Activated gamma-delta T cell treated with anti-CD3 and anti-CD28 coated beads, Interleukin-2, amount 50 U/mL, for 16 hours (primary cell): Measurements from ENCODE around the gene RXYLT1.
"Not testable (repeated sequence)": the region's sequence is repeated elsewhere in the genome, so short reads cannot be mapped to it uniquely, and the experiment has no call there.

Source experiments
- DNase-seq: peaks from one replicate; pipeline ENCODE4 v3.0.0-alpha.2; 2020; ENCODE audit warnings: low read depth

Gene RXYLT1

DNA sequence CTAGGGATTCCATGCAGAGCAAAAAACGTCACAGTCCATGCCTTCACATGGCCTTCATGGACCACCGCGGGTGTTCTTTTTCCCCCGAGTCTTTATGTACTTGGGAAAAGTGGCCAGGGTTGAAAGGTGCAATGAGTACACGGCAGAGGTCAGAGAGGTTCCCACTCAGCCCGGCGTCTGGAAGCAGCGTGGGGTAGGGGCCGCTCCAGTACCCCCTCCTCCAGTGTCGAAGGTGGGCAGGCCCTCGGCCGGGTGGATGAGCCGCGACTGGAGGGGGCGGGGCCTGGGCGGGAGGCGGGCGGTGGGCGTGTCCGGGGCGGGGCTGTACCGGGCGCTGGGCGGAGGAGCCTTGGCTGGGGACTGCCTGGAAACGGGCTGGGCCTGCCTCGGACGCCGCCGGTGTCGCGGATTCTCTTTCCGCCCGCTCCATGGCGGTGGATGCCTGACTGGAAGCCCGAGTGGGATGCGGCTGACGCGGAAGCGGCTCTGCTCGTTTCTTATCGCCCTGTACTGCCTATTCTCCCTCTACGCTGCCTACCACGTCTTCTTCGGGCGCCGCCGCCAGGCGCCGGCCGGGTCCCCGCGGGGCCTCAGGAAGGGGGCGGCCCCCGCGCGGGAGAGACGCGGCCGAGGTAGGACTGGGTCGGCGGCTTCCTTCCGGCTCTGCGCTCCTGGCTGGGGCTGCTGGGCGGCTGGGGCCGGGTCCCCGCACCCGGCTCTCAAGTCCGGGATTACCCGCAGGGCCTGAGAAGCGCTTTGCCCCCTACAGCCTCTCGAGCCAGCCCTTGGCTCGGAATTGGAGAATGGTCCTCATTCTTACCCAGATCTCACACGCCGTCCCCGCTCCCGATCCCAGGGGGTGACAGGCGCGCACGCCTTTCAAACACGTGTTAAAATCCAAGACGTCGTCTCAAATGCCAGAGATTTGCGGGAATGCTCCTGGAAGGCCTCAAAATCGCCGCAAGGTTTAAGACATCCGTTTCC, at the start of gene RXYLT1:
Gene RXYLT1 (plus strand): TSS at position 412 of the 984 bp plus-strand sequence. CDS start 52 bp downstream, at position 464.
- peak; percentile 79 for DNase-seq

DNA sequence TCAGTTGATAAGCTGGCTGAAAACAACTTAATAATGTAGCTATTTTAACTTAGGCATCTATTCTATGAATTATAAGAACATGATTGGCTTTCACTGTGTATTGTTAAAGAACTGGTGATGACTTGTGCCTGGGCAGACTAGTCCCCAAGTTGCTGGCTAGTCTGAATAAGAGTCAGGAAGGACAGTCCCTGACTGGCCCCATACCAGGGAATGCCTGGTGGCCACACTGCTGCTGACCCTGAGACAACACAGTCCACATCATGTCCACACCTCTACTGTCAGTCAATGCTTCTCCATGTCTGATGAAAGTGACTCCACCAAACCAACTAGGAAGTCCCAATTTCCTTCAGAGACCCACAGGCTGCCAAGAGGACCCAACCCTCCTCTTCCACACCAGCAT, 46.9 kb upstream of the RXYLT1 start:
- DNase-seq = not testable (repeated sequence)

GRCh38 chr12:63733585-63733984, 46.1 kb upstream of the RXYLT1 start:
- DNase-seq = not testable (repeated sequence)

DNA sequence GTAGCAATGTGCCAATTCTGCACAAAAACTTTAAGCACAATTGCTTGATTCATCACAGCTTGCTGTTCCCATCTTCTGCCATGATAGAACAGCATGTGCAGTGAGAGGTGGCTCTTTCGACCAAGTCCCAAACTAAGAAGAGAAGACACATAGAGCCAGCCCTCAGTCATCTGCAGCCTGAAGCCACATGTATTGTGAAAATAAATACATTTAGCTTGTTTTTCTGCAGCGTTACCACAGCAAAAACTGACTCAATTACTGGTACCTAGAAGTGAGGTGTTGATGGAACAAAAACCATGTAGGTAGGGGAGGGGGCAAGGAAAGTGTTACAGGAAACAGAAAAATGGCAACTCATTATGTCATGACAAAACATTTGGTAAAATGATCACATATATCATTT, 39.2 kb upstream of the RXYLT1 start:
- not testable (repeated sequence) for DNase-seq

DNA sequence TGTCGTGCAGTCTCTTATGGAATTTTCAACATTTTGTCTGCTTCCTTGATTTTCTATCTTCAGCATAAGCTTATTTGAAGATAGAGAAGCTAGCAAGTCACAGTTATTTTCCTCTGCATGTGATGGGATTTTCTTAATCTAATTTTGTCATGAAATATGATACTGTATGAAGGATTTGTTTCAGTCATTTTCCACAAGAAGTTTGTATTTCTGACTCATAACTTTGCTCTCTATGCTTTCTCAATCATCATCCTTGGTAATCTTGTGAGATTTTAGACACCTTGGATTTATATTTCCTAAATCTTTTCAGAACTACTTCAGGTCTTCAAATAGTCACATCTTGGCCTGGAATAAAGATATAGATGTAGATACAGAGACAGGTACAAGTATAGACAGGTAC, 38.3 kb upstream of the RXYLT1 start:
- DNase-seq = not testable (repeated sequence)

DNA sequence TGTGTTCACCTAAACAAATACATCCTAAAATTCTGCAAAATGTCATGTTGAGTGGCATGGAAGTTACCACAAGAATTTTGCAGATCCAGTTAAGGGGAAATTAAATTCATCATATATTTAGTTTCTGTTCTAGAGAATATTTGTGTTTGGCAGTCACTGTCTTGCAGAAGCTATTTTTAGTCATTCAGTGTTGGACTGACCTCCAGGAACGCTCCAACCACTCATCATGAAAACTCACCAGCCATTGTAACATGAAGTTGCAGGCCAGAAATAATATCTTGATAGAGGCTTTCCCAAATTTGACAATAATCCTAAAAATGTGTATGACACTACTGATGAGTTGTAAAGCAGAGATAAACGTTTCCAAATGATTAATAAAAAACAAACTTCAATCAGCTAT, 35.6 kb upstream of the RXYLT1 start:
- not testable (repeated sequence) for DNase-seq

GRCh38 chr12:63746470-63746869, 33.2 kb upstream of the RXYLT1 start:
- DNase-seq = not testable (repeated sequence)

GRCh38 chr12:63747136-63747535, 32.6 kb upstream of the RXYLT1 start:
- not testable (repeated sequence) for DNase-seq

- DNase-seq = no peak
Measured at GRCh38 chr12:63747553-63747952, 32.2 kb upstream of the RXYLT1 start.

- no peak for DNase-seq
Measured at GRCh38 chr12:63752283-63752682, 27.4 kb upstream of the RXYLT1 start.

- DNase-seq = no peak
Measured at GRCh38 chr12:63752841-63753240, 26.9 kb upstream of the RXYLT1 start.

DNA sequence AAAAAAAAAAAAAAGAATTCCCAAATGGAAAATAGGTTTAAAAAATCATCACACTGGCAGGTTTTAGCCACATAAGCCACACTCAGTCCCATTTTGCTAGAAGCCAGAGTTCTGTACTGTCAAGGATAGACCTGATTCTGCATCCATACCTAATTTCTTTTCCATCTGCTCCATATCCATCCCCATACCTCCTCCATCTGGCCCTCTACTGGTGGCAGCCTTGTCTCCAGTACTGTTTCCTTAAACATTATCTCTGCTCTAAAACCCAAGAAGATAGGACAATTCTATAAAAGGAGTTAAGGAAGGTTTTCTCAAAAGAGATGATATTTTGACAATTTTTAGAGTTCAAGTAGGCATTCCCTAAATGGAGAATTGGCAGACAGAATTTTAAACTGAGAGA, 26.0 kb upstream of the RXYLT1 start:
- DNase-seq = no peak

- DNase-seq = no peak
Measured at GRCh38 chr12:63764481-63764880, 15.2 kb upstream of the RXYLT1 start.

DNA sequence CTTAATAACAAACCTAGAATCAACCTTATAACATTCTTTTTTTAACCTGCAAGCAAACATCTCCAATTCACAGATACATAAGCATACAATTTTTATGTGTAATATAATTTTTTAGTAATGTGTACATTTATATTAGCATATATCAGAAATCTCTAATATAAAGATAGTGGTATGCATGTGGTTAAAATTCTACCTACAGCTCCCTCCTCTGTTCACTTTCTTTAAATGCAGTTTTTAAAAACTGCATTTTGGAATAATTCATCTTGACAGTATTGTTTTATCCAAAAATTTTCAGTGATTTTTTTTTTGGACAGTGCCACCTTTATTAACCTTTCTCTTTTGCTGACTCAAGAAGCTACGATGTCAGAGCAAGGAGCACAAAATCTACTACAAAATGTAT, 13.2 kb upstream of the RXYLT1 start:
- DNase-seq = no peak

DNA sequence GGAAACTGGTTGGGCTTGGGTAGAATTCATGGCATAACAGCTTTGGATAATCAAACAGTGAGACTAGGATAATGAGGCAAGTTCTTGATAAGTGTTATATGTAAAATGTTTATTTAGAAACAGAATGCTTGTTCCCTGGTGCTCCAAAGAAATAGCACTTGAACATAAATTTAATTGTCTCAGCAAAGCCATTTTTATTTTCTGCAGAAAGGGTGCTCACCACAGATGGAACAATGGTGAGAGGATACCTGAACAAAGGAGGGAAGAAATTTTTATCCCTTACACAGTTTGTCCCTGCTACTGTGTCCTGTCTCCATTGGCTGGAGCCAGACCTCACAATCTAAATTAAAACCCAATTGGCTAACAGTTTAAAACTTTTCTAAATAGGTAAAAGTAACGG, 9.3 kb upstream of the RXYLT1 start:
- DNase-seq = no peak

DNA sequence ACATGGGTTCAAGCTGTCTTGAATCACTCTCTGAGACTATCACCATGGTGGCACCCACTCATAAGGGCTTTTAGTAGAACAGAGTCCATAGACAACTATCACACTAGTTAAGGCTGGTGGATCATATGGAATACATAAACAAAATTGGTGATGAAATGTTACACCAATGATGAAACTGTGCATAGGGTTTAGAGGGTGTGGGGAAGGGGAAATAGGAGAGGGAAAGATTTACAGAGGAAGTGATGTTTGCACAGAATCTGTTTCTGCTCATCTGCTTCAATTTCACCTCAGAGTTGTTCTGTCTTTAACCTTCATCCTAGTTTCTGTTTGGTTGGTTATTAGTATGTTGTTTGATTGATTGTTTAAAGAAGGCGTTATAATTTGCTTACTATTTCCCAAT, 2.4 kb upstream of the RXYLT1 start:
- DNase-seq = no peak

- DNase-seq = no peak
Measured at GRCh38 chr12:63782466-63782865, 2.8 kb downstream of the RXYLT1 start.

DNA sequence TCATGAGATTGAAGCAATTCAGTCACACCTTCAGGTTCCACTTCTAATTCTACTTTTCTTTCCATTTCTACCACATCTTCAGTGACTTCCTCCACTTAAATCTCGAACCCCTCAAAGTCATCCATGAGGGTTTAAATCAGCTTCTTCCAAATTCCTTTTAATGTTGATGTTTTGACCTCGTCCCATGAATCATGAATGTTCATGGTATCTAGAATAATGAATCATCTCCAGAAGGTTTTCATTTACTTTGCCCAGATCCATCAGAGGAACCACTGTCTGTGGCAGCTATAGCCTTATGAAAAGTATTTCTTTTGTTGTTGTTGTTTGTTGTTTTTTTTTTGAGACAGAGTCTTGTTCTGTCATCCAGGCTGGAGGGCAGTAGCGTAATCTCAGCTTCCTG, 7.6 kb downstream of the RXYLT1 start:
- DNase-seq = no peak

DNA sequence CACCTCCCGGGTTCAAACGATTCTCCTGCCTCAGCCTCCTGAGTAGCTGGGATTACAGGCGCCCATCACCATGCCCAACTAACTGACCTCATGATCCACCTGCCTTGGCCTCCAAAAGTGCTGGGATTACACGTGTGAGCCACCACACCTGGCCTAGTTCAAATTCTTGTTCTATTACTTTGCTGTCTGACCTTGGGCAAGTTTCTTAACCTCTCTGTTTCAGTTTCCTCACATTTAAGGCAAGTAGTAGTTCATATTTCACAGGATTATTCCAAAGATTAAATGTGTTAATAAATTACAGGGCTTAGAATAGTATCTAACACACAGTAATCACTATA, 10.9 kb downstream of the RXYLT1 start:
- DNase-seq = no peak

GRCh38 chr12:63792338-63792737, 12.6 kb downstream of the RXYLT1 start:
- no peak for DNase-seq

GRCh38 chr12:63795032-63795687, 15.5 kb downstream of the RXYLT1 start:
- DNase-seq = no peak

- no peak for DNase-seq
Measured at GRCh38 chr12:63795944-63796343, 16.2 kb downstream of the RXYLT1 start.

DNA sequence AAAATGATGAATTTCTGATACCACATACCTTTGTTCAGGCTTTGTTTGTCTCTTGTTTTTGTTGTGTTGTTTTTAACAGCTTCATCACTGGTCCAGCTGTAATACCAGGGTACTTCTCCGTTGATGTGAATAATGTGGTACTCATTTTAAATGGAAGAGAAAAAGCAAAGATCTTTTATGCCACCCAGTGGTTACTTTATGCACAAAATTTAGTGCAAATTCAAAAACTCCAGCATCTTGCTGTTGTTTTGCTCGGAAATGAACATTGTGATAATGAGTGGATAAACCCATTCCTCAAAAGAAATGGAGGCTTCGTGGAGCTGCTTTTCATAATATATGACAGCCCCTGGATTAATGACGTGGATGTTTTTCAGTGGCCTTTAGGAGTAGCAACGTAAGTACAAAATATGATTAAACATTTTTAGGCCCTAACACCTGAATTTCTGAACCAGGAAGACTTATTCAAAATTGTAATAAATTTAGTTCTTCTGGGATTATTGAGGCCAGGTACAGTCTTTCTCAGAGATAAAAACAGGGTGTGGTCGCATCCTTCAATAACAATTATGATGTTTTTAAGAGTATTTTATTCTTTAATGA, 22.4 kb downstream of the RXYLT1 start:
- no peak for DNase-seq
